ENCODE measurements around the gene FBN1. TPM values are rescaled to one million over a fixed set of nuclear protein-coding genes. Genes with fewer than 3 reads are reported as not detected.

Gene FBN1
- total RNA-seq, 1 experiment from 2014 or later, result 5.2 TPM

GRCh38 chr15:48677821-48678220 lies 32.3 kb upstream of the FBN1 start (continued):
- no peak for TF ChIP-seq AR (CRISPR knock-in tag; IDR thresholded peaks at IDR 0.05)

- no peaks in the 10 kb centered on the region for H3K27me3 Mint-ChIP-seq (ENCODE audit: low read depth)
- TF ChIP-seq MYBL2 (CRISPR knock-in tag; IDR thresholded peaks at IDR 0.05) (no peak), ZNF512 (CRISPR knock-in tag; IDR thresholded peaks at IDR 0.05; ENCODE audit: borderline replicate concordance) (no peak), FOXP4 (CRISPR knock-in tag; IDR thresholded peaks at IDR 0.05) (no peak), MAX (CRISPR knock-in tag; IDR thresholded peaks at IDR 0.05) (no peak), ZNF121 (CRISPR knock-in tag; IDR thresholded peaks at IDR 0.05) (no peak)
- CTCF ChIA-PET, result no interaction called here
- no peak overlapping the region for H3K27ac Mint-ChIP-seq
- H3K4me1 Mint-ChIP-seq, result no peaks in the 10 kb centered on the region
- H3K9me3 Mint-ChIP-seq, result no peaks in the 10 kb centered on the region
- no peak for ATAC-seq
- POLR2A ChIA-PET, result no interaction called here
- H3K4me3 Mint-ChIP-seq, result no peak overlapping the region
- DNase-seq (ENCODE audit: low spot score), result no peak
- H3K36me3 Mint-ChIP-seq, result no peaks in the 10 kb centered on the region
Measured at GRCh38 chr15:48675436-48675835, 29.9 kb upstream of the FBN1 start.

- no peaks in the 10 kb centered on the region for H3K27me3 Mint-ChIP-seq (ENCODE audit: low read depth)
- DNase-seq (ENCODE audit: low spot score) (no peak), ATAC-seq (no peak)
- ChIA-PET POLR2A (interaction anchor here (0.5 kb wide), 1 partner anchor 199 kb away, joined by 10 read pairs; no protein-coding TSS in a partner anchor), CTCF (interaction anchor here (0.9 kb wide), 1 partner anchor 10 kb away, joined by 3 read pairs; no protein-coding TSS in a partner anchor)
- H3K27ac Mint-ChIP-seq, result no peak overlapping the region
- no peaks in the 10 kb centered on the region for H3K4me1 Mint-ChIP-seq
- no peaks in the 10 kb centered on the region for H3K36me3 Mint-ChIP-seq
- TF ChIP-seq STAT6 (CRISPR knock-in tag; conservative IDR thresholded peaks at IDR 0.05; ENCODE audit: low read depth) (no peak), GABPB1 (CRISPR knock-in tag; IDR thresholded peaks at IDR 0.05) (no peak), HMGXB4 (CRISPR knock-in tag; IDR thresholded peaks at IDR 0.05) (no peak), PRDM15 (CRISPR knock-in tag; IDR thresholded peaks at IDR 0.05) (no peak), TCF7 (CRISPR knock-in tag; IDR thresholded peaks at IDR 0.05; ENCODE audit: low read depth) (no peak), ZNF121 (CRISPR knock-in tag; IDR thresholded peaks at IDR 0.05) (no peak)
- no peaks in the 10 kb centered on the region for H3K9me3 Mint-ChIP-seq
- H3K4me3 Mint-ChIP-seq, result no peak overlapping the region
Measured at GRCh38 chr15:48674876-48675275, 29.4 kb upstream of the FBN1 start.

Data from WTC11 (cell line).